NCI-H345 treated with DMSO at 0.1 percent for 48 hours (cell line): ENCODE results near the gene RIGI.
"Not testable (repeated sequence)": the region's sequence is repeated elsewhere in the genome, so short reads cannot be mapped to it uniquely, and the experiment has no call there.

ENCODE experiments used
- DNase-seq: peaks from one replicate; lab custom pipeline; 2025; ENCODE audit not compliant: unreplicated experiment; lab: John Stamatoyannopoulos, UW

Gene RIGI

DNA sequence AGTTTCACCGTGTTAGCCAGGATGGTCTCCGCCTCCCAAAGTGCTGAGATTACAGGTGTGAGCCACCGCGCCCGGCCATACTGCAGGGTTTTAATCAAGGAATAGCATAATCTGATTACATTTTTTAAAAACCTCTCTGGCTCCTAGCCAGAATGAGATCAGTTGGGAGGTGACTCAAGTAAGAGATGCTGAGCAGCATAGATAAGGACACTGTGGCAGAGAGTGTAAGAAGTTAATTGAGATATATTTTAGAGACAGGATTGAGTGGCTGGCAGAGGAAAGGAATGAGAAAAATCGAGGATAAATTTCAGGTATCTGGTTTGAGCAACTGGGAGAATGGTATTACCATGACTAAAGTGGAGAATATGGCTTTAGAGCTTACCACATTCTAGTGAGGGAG lies 7.3 kb upstream of the RIGI start:
- DNase-seq = no peak

DNA sequence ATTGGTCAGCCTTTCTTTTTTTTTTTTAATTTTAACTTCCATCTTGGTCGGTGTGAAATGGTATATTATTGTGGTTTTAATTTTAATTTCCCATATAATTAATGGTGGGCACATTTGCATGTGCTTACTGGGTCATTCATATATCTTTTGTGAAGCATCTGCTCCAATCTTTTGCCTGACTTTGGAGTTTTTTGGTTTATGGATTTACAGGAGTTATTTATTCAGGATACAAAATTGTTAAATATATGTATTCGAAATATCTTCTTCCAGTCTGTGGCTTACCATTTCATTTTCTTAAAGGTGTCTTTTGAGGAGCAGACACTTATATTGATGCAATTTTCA lies 682 bp upstream of the RIGI start:
- no peak for DNase-seq

DNA sequence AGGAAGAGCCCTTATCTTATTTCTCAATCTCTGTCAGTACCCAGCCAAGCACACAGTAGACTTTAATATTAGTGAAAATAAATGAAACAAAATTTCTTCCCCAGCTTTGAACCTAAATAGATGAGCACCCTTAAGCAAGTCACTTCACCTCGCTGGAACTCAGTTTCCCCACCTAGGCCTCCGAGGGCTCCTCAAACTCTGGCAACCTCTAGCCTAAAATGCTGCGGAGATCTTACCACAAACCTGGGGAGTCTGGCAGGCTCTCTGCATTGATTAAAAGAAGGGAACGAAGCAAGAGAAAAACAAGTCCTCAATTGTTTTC lies 326 bp downstream of the RIGI start:
- DNase-seq = no peak

DNA sequence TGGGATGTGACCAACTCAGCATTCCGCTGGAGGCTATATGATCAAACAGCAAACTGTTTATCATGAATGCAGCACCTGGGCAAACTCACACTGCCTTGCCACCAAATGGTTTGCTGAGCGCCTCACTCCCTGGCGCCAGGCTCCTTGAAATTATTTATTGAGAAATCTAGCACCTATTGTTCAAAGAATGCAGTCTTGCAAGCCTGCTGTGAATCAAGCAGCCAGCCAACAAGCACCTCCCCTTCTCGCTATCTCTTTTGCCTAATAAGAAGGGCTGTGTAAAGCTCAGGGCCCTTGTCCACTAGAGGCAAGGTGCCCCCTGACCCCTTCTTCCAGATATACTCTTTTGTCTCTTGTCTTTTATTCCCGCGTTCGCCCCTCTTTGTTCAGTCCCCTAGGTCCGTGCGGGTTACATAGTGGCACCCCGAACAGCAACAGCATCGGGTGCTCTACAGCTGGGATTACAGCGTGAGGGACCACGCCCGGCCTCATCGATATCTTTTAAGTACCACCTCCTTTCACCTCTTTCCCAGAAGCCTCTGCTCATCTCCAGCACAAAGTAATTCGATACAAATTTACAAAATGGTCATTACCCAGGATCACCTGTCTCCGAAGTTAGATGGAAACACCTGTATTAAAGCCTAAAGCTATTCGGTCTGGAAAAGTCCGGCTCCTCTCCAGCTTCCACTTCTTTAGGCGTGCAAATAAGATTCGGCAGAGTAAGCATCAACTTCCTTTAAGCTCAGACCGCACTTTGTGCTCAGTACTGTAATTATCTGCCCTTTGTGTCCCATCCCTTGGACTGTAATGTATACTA lies 896 bp downstream of the RIGI start:
- DNase-seq = peak; percentile 75

DNA sequence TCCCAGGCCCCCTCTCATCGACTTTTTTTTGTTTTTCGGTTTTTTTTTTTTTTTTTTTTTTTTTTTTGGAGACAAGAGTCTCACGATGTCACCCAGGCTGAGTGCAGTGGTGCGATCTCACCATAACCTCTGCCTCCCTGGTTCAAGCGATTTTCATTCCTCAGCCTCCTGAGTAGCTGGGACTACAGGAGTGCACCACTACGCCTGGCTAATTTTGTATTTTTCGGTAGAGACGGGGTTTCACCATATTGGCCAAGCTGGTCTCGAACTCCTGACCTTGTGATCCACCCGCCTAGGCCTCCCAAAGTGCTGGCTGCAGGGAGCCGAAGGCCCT lies 1.5 kb downstream of the RIGI start:
- DNase-seq = not testable (repeated sequence)

DNA sequence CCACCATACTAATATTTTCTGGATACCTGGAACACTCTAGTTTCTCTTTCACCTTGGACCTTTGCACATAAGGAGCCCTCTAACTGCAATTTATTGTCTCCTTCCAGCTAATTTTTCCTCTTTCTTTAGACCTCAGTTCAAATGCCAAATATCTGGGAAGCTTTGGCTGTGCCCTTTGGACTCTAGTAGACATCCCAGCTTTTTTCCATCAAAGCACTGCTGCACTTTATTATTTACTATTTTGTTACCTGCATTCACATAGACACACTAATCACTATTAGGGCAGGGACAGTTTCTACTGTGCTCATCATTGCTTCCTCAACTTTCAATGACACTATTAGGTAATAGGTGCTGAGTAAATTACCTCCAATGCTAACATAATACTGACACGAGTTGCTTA lies 2.1 kb downstream of the RIGI start:
- DNase-seq = no peak

DNA sequence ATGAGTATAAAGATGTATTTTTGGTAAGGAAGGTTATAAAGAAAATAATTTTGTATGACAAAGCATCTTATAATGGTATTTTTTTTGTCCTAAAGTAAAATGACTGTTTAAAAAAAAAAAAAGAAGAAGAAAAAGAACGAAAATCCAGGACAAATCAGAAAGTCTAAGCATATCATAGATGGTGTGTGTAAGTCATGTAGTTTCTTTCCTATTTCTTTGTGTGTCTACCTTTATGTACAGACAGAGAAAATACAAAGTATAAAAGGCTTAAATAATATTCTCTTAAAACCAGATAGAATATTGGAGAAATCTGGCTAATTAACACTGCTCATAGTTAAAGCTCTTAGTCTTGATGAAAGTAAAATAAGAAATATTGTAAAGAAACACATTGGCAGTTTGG lies 7.7 kb downstream of the RIGI start:
- DNase-seq = no peak

DNA sequence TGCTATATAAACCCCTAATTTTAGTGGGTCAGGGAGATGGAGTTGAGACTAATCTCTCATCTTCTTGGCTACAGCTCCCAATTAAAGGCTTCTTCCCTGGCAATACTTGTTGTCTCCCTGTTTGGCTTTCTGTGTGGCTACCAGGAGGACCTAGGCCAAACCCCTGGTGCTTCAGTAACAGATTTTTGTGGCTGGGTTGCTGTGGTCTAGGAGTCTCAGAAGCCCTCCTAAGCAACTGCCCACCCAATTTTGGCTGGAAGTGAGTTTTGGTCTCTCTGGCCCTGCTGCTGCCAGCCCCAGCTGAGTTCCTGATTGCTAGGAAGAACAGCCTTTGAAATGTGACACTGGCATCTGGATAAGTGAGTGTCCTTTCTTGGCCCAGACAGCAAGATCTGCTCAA lies 9.8 kb downstream of the RIGI start:
- no peak for DNase-seq

DNA sequence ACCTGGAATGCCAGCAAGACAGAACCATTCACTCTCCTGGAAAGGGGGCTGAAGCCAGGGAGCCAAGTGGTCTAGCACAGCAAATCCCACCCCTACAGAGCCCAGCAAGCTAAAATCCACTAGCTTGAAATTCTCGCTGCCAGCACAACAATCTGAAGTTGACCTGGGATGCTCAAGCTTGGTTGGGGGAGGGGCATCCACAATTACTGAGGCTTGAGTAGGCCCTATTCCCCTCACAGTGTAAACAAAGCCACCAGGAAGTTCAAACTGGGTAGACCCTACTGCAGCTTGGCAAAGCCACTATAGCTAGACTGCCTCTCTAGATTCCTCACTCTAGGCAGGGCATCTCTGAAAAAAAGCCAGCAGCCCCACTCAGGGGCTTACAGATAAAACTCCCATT lies 17.3 kb downstream of the RIGI start:
- DNase-seq = no peak

DNA sequence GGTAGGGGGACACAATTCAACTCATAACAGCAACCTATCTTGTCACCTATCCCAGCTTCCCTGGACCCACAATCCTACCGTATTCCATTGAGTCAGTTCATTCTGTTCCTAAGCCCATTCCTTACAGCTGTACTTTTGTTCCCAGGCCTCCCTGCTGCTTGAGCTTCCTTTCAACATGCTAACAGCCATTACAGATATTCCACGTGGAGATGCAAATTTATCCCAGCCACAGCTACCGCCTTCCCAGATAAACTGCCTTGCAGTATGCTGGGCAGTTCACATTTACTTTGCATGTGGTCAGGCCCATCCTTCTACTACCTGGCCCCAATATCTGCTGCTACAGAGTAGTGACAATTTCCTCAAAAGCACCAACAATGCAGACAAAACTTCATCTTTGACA lies 23.0 kb downstream of the RIGI start:
- no peak for DNase-seq

DNA sequence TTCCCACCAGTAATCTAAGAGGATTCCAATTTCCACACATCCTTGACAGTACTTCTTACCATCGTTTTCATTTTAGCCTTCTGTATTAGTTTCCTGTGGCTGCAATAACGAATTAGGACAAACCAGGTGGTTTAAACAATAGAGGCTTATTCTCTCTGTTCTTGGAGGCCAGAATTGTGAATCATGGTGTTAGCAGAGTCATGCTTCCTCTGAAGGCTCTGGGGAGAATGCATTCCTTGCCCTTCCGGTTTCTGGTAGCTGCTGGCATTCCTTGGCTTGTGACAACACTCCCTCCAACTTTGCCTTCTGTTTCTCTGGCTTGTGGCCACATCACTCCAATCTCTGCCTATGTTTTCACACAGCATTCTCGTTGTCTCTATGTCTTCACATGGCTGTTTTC lies 23.5 kb downstream of the RIGI start:
- DNase-seq = no peak

DNA sequence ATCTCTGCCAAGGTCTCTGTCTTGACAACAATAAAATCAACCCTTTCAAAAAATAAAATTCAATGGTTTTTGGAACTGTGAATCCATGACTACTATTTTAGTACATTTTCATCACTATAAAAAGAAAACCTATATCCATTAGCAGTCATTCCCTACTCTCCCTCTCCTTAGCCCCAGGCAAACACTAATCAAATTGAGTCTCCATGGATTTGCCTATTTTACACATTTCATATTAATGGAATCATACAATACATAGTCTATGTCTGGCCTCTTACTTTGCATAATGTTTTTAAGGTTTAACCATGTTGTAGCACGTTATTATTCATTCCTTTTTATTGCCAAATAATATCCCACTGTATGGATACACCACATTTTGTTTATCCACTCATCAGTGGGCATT lies 24.1 kb downstream of the RIGI start:
- no peak for DNase-seq

DNA sequence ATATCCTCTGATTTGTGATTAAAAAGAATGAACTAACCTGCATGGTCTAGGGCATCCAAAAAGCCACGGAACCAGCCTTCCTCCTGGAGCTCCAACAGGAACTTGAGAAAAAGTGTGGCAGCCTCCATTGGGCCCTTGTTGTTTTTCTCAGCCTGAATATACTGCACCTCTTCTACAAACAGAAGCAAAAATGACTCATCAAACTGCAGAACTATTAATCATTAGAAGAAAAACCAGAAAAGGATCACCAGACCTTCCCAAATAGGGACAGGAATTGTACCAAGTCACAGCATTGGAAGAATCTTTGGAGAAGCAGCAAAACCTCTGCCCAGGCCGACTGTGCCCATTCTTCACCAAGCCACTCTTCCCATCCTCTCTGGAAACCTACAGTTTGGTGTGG lies 25.2 kb downstream of the RIGI start:
- no peak for DNase-seq

DNA sequence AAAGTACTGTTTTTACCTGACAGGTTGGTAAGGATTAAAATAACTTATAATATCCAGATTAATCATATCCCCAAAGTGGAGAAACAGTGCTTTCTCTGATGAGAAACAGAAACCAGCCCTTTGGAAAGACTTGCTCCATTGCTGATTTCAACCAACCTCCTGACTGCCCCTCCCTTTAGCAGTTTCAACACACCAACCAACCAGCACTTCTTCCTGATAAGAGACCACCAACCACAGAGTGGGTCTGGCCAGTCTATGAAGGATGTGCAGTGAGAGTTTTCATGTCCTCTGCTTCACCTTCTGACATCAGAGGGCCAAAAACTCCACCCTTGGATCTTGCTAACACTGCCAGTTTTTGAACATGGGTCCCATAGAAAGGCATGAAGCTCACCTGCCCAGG lies 28.1 kb downstream of the RIGI start:
- no peak for DNase-seq

DNA sequence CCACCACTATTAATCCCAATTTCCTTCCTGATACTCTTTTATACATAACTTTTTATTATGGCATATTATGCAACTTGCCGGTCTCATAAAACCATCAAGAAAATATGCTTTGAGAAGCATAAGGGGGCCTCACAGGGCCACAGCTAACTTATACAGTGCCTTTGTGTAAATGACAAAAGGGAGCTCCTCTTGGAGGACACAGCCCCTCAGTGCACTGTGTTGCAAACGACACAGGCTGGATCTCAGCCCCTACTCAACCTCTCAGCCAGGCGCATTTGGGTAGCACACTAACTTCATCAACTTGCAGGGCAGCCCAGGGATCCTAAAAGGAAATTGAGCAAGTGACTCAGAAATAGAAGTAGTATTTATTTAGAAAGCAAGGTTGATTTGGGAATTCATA lies 35.4 kb downstream of the RIGI start:
- no peak for DNase-seq

DNA sequence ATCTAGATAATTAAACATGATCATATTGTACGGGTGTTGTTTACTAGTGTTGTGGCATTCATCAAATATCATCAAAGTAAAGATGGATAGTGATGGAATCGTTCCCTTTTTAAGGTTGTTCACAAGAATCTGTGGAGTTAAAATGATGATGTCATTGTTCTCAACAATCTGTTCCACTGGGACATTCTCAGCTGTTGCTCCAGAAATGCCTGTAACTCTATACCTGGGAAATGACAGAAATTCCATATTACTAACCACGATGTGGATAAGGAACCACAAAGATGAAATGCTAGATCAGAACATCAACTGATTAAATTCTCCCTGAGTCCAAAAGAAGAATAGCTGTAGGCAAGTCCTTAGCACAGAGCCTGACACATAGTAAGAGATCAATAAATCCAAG lies 38.0 kb downstream of the RIGI start:
- DNase-seq = no peak

DNA sequence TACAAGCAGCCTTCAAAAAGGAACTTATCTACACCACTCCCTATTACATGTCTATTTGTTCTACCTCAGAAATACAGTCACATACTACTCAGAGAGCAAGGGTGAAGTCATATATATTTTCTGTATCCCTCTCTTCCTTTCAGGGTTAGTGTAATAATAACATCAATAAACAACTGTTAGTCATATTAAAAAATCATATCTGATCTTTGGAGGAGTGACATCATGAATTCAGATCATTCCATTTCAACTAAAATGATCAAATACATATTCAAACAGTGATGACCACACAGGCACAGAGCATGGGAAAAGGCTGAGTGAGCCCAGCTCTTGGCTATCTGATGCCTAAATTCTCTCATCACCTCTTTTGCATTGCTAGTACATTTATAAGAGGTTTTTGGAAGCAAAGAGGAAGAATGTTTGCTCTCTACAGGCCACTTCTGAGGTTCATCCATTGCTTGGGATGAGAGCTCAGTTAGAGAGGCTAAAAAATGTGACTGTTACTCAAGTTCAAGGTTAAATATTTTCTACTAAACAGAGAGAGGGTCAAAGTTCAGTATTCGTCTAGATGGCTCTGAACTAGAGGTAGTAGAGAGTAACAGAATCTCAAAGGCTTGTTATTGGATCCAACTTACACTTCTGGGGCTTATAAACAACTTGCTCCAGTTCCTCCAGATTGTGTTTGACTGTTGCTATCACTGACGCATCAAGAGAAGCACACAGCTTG lies 39.0 kb downstream of the RIGI start:
- no peak for DNase-seq

DNA sequence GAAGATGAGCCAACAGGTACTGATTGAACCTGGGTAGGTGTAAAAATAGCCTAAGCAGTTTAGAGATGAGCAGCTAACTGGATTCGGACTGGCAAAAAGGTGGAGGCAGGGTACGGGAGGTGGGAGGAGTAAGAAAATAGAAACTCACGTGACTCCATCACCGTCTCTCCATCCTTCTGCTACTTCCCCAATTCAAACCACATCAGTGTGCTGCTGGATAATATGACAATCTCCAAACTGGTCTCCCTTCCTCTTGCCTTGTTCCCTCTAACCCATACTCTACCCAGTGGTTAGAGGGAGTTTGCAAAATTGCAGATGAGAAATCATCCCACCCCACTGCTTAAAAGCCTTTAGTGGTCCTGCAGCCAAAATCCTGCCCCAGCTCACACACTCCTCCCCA lies 42.7 kb downstream of the RIGI start:
- DNase-seq = no peak
